SK-N-SH (cell line): ENCODE data around the gene PXK. TPM values are rescaled to one million over a fixed set of nuclear protein-coding genes. Genes with fewer than 3 reads are reported as not detected.

Experiments
- CTCF ChIA-PET: fragments of 300-600, 350-600 bp; formaldehyde crosslinking; extraction: SDS; loops from one replicate; lab custom pipeline; 2021; lab: Yijun Ruan, JAX
- POLR2A ChIA-PET: fragments of 350-600 bp; sonication (Branson Sonifier 250); formaldehyde crosslinking; extraction: SDS; loops from one replicate; lab custom pipeline; 2020; ENCODE audit warnings: antibody characterized with exemption, inconsistent platforms; lab: Yijun Ruan, JAX
- DNase-seq: peaks from one replicate; pipeline ENCODE4 v3.0.0; 2012
- H2AFZ ChIP-seq: fragments of 200-600 bp; sonication (generic); 2 replicates; pipeline ENCODE4 v1.8.1; 2016; ENCODE audit warnings: antibody characterized with exemption, mild to moderate bottlenecking, low read depth
- H3F3A ChIP-seq: fragments of 200-600 bp; sonication (generic); replicated peaks from 2 replicates; pipeline ENCODE3; 2016; ENCODE audit warnings: antibody characterized with exemption, mild to moderate bottlenecking; ENCODE audit not compliant: insufficient read depth
- H3K27ac ChIP-seq, 2 experiments: fragments of 200-500 bp in 1 of 2; fragments of 200-600 bp in 1 of 2; sonication (Bioruptor generic) in 1 of 2; sonication (generic), shearing (Covaris generic) in 1 of 2; 2 replicates each; pipeline versions ENCODE4 v1.5.1 to v1.6.1; 2014 to 2016; ENCODE audit warnings: low read depth in 2 of 2, inconsistent platforms in 1 of 2, low read length in 1 of 2, mild to moderate bottlenecking in 1 of 2, mixed read lengths in 1 of 2
- H3K27me3 ChIP-seq: fragments of 200-600 bp; sonication (generic), shearing (Covaris generic); 2 replicates; pipeline ENCODE4 v1.6.1; 2016; ENCODE audit warnings: mixed run types; ENCODE audit not compliant: insufficient read depth
- H3K36me3 ChIP-seq, 2 experiments: fragments of 200-500 bp in 1 of 2; fragments of 200-600 bp in 1 of 2; sonication (Bioruptor generic) in 1 of 2; sonication (generic) in 1 of 2; replicated peaks in 1 of 2; 2 replicates each; pipeline versions ENCODE3 to v1.5.1; 2014 to 2016; ENCODE audit warnings: low read length in 1 of 2, mild to moderate bottlenecking in 1 of 2; ENCODE audit not compliant: insufficient read depth in 2 of 2, control insufficient read depth in 1 of 2
- H3K4me1 ChIP-seq, 2 experiments: fragments of 200-500 bp in 1 of 2; fragments of 200-600 bp in 1 of 2; sonication (Bioruptor generic) in 1 of 2; sonication (generic), shearing (Covaris generic) in 1 of 2; 2 replicates each; pipeline versions ENCODE4 v1.5.1 to v1.6.1; 2014 to 2016; ENCODE audit warnings: low read depth in 1 of 2, low read length in 1 of 2, mixed run types in 1 of 2; ENCODE audit not compliant: insufficient read depth in 2 of 2, control insufficient read depth in 1 of 2
- H3K4me2 ChIP-seq: fragments of 200-600 bp; sonication (generic), shearing (Covaris generic); 2 replicates; pipeline ENCODE4 v1.6.1; 2017; ENCODE audit warnings: mixed run types
- H3K4me3 ChIP-seq, 2 experiments: fragments of 200-500 bp in 1 of 2; fragments of 200-600 bp in 1 of 2; sonication (Bioruptor generic) in 1 of 2; sonication (generic), shearing (Covaris generic) in 1 of 2; 2 replicates each; pipeline versions ENCODE4 v1.5.1 to v1.8.1; 2014 to 2016; ENCODE audit warnings: low read depth in 2 of 2, inconsistent platforms in 1 of 2, low read length in 1 of 2, mild to moderate bottlenecking in 1 of 2, mixed read lengths in 1 of 2, moderate library complexity in 1 of 2
- H3K79me2 ChIP-seq: fragments of 200-600 bp; sonication (generic); 2 replicates; pipeline ENCODE4 v1.8.1; 2017; ENCODE audit warnings: mild to moderate bottlenecking; ENCODE audit not compliant: insufficient read depth
- H3K9ac ChIP-seq: fragments of 200-600 bp; sonication (generic); 2 replicates; pipeline ENCODE4 v1.6.1; 2017; ENCODE audit warnings: mixed run types
- H3K9me2 ChIP-seq: fragments of 200-600 bp; sonication (generic); 2 replicates; pipeline ENCODE4 v1.6.1; 2017; ENCODE audit warnings: mixed run types
- H3K9me3 ChIP-seq: fragments of 200-600 bp; sonication (generic); 2 replicates; pipeline ENCODE4 v1.6.1; 2017; ENCODE audit warnings: mixed run types, mild to moderate bottlenecking, moderate library complexity
- H4K20me1 ChIP-seq: fragments of 200-600 bp; sonication (generic); 2 replicates; pipeline ENCODE4 v1.6.1; 2017; ENCODE audit warnings: mild to moderate bottlenecking, mixed run types; ENCODE audit not compliant: insufficient read depth
- ELF1 ChIP-seq: IDR thresholded peaks from 2 replicates; pipeline ENCODE4 v1.4.0; 2012
- EP300 ChIP-seq, 2 experiments: IDR thresholded peaks; 2 replicates each; pipeline versions ENCODE4 v1.4.0 to v1.6.1; 2012; ENCODE audit warnings: borderline replicate concordance in 1 of 2, low read depth in 1 of 2, low read length in 1 of 2
- EZH2phosphoT487 ChIP-seq: fragments of 200-600 bp; sonication (generic); IDR thresholded peaks from 2 replicates; pipeline ENCODE4 v1.6.1; 2017; ENCODE audit warnings: low read depth, mixed run types, mild to moderate bottlenecking, antibody characterized with exemption, moderate library complexity, borderline replicate concordance
- FOSL2 ChIP-seq: IDR thresholded peaks from 2 replicates; pipeline ENCODE4 v1.4.0; 2012; ENCODE audit warnings: low read depth, mild to moderate bottlenecking, moderate library complexity, borderline replicate concordance
- GABPA ChIP-seq: IDR thresholded peaks from 2 replicates; pipeline ENCODE4 v1.4.0; 2012; ENCODE audit warnings: low read depth, mild to moderate bottlenecking
- GATA2 ChIP-seq: sonication (generic); formaldehyde crosslinking; IDR thresholded peaks from 2 replicates; pipeline ENCODE4 v1.5.0; 2020; ENCODE audit warnings: mild to moderate bottlenecking, missing genetic modification reagents
- MAX ChIP-seq: IDR thresholded peaks from 2 replicates; pipeline ENCODE4 v1.4.0; 2012; ENCODE audit warnings: low read depth
- MXI1 ChIP-seq: IDR thresholded peaks from 2 replicates; pipeline ENCODE4 v1.6.1; 2012; ENCODE audit warnings: mild to moderate bottlenecking, low read depth, low read length, improper control_type of control experiment
- NFIC ChIP-seq: IDR thresholded peaks from 2 replicates; pipeline ENCODE4 v1.4.0; 2012; ENCODE audit warnings: borderline replicate concordance
- PBX3 ChIP-seq: IDR thresholded peaks from 2 replicates; pipeline ENCODE4; 2012
- POLR2AphosphoS5 ChIP-seq: IDR thresholded peaks from 2 replicates; pipeline ENCODE4 v1.6.1; 2012; ENCODE audit warnings: low read depth, low read length
- REST ChIP-seq: IDR thresholded peaks from 2 replicates; pipeline ENCODE4 v1.6.1; 2012; ENCODE audit warnings: mild to moderate bottlenecking, low read depth, low read length, moderate library complexity
- RXRA ChIP-seq: IDR thresholded peaks from 2 replicates; pipeline ENCODE4 v1.4.0; 2012; ENCODE audit warnings: low read depth, mild to moderate bottlenecking, borderline replicate concordance
- SIN3A ChIP-seq: IDR thresholded peaks from 2 replicates; pipeline ENCODE4 v1.6.1; 2012; ENCODE audit warnings: low read depth, mild to moderate bottlenecking, low read length, moderate library complexity, borderline replicate concordance
- SMC3 ChIP-seq: IDR thresholded peaks from 2 replicates; pipeline ENCODE4 v1.6.1; 2012; ENCODE audit warnings: low read depth, low read length, improper control_type of control experiment
- TAF1 ChIP-seq: IDR thresholded peaks from 2 replicates; pipeline ENCODE4 v1.6.1; 2012; ENCODE audit warnings: low read depth, mild to moderate bottlenecking, low read length, moderate library complexity, borderline replicate concordance
- TCF12 ChIP-seq: IDR thresholded peaks from 2 replicates; pipeline ENCODE4 v1.4.0; 2012
- TEAD4 ChIP-seq: IDR thresholded peaks from 2 replicates; pipeline ENCODE4 v1.4.0; 2012; ENCODE audit warnings: mild to moderate bottlenecking, borderline replicate concordance; ENCODE audit not compliant: insufficient read depth
- ZBTB33 ChIP-seq: IDR thresholded peaks from 2 replicates; pipeline ENCODE4 v1.4.0; 2012; ENCODE audit warnings: low read depth, borderline replicate concordance
- WGBS: methylation state at CpG from one replicate; pipeline ENCODE4 v1.1.6; 2017; ENCODE audit warnings: low lambda C conversion rate; 5-methylcytosine and 5-hydroxymethylcytosine counted together
- polyA plus RNA-seq, 3 experiments: library from polyadenylated mRNA; depleted of rRNA; stranded (reverse); fragments of >200 nt; gene quantifications; 2 replicates each; pipeline ENCODE4 v1.2.3, GENCODE V29; 2012

Gene PXK
- polyA plus RNA-seq, 1 of the 3 experiments (the other 2 are of a cell fraction), result 8.4 TPM

- no peaks in the 10 kb centered on the region for H4K20me1 ChIP-seq
- H3K27ac ChIP-seq, result no peak overlapping the region
- CTCF ChIA-PET, result interaction anchor here (1.3 kb wide), 1 partner anchor 119 kb away, joined by 3 read pairs; no protein-coding TSS in a partner anchor
- peaks cover 69 to 78% of the 10 kb centered on the region in 2 experiments for H3K36me3 ChIP-seq
- H3K9me3 ChIP-seq, result no peaks in the 10 kb centered on the region
- no peak for DNase-seq
- peaks cover 14% of the 10 kb centered on the region for H3F3A ChIP-seq
- H3K4me2 ChIP-seq, result no peak overlapping the region
- no peak overlapping the region for H3K4me3 ChIP-seq
- POLR2A ChIA-PET, result no interaction called here
- H3K27me3 ChIP-seq, result no peaks in the 10 kb centered on the region
- WGBS, result 86% methylated on average over 7 of the region's 7 CpGs
- H3K9ac ChIP-seq, result no peak overlapping the region
- no peaks in the 10 kb centered on the region for H3K9me2 ChIP-seq
- peaks cover 0 to 4% of the 10 kb centered on the region in 2 experiments; a peak in 2 of 4 replicates for H3K4me1 ChIP-seq
- no peak overlapping the region for H2AFZ ChIP-seq
- H3K79me2 ChIP-seq, result peaks cover 14% of the 10 kb centered on the region
- TF ChIP-seq EZH2phosphoT487 (no peak), TCF12 (no peak), EP300 (IDR thresholded peaks at IDR 0.05; ENCODE audit: borderline replicate concordance in 1 of 2, low read depth in 1 of 2, low read length in 1 of 2) (no peak), NFIC (no peak), POLR2AphosphoS5 (no peak), RXRA (no peak), MXI1 (no peak), REST (no peak), TAF1 (no peak), ZBTB33 (no peak), SIN3A (no peak), TEAD4 (no peak), MAX (no peak), SMC3 (no peak), FOSL2 (no peak), GATA2 (CRISPR knock-in tag) (no peak), PBX3 (no peak), ELF1 (no peak), GABPA (no peak)
These were observed 95.1 kb downstream of the PXK start for GRCh38 chr3:58427661-58428361.
